ENCODE data around the gene TRDN. TPM values are rescaled to one million over a fixed set of nuclear protein-coding genes. Genes with fewer than 3 reads are reported as not detected.

Gene TRDN
- total RNA-seq, 2 donors from 2014 or later: not detected

DNA sequence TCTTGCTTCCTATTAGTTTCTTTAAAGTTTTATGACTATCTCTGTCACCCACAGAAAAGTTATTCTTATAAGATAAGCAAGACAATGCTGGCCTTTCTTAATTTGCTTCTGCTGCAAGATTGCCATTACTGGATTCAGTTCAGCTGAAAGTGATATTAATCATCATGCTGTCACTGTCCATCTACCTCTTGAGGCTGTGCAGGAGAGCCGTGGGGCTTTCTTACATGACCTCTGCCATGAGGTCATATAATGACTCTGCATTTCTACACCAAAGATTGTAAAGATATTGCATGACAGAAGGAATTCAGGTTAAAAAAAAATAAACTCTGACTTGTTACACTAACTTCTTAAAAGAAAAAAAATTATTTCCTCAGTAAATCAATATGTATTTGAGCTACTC is 106.9 kb downstream of the TRDN start:
- H3K27me3 Mint-ChIP-seq: no peaks in the 10 kb centered on the region
- no peak for DNase-seq (ENCODE audit: low spot score)
- H3K9me3 Mint-ChIP-seq: peaks cover 11% of the 10 kb centered on the region
- no peaks in the 10 kb centered on the region for H3K36me3 Mint-ChIP-seq
- no peak overlapping the region for H3K4me3 Mint-ChIP-seq
- ATAC-seq: no peak
- H3K27ac Mint-ChIP-seq: no peak overlapping the region
- H3K4me1 Mint-ChIP-seq (ENCODE audit: low read depth in 2 of 2): no peaks in the 10 kb centered on the region

DNA sequence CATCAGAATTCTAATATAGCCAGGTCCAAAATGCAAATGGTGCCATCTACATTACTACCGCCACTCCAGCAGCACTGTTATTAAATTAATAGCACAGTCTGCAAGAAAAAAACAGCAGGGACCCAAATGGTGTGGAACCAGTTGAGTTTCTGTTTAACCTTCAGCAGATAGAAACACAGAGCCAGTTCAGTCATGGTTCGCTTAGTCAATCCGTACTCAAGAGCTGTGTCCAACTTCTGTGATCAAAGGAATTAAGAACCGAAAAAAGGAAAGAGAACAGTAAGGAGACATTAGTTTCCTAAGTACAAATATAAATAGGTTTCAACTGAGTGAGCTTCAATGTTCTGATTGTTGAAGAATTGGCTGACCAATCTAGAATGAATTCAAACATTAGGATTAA is 107.7 kb downstream of the TRDN start:
- Mint-ChIP-seq H3K4me3 (no peak overlapping the region), H3K36me3 (no peaks in the 10 kb centered on the region), H3K27me3 (no peaks in the 10 kb centered on the region), H3K4me1 (ENCODE audit: low read depth in 2 of 2) (no peaks in the 10 kb centered on the region), H3K27ac (no peak overlapping the region), H3K9me3 (peaks cover 11% of the 10 kb centered on the region)
- no peak for ATAC-seq
- no peak for DNase-seq (ENCODE audit: low spot score)

DNA sequence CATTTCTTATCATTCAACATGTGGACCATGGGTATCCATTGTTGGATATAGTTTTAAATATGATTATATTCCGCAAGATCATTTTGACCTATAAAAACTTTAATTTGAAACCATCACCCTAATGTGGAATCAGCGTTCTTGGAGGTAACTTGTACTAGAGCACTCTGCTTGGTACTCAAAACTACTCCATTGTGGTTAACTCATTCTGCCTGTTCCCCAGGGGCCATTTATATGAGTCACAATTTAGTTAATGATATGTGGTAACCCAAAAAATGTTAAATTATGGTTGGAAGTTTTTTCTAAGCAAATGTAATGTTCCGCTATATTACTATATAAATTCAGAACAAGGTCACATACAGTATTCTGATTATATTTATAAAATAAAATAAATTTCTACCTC is 109.3 kb downstream of the TRDN start:
- Mint-ChIP-seq H3K4me1 (ENCODE audit: low read depth in 2 of 2) (no peaks in the 10 kb centered on the region), H3K9me3 (peaks cover 16% of the 10 kb centered on the region), H3K27me3 (no peaks in the 10 kb centered on the region), H3K4me3 (no peak overlapping the region), H3K27ac (no peak overlapping the region), H3K36me3 (no peaks in the 10 kb centered on the region)
- ATAC-seq (no peak), DNase-seq (ENCODE audit: low spot score) (no peak)

DNA sequence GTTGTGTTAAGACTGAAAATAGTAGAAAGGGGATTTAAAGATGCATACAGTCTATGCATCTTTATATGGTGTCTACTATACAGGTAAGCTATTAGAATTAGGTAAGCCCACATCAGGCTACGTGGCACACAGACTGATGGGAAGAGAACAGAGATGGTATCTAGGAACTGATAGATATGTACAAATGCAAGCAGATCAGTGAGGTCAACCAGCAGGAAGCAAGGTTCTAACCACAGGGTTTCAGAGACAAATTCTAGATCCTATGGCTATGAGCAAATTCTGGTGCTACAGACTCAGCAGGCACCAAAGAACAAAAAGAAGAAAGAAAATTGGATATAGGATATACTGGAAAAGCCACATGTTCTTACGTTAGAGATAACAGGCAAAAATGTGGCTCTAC is 110.6 kb downstream of the TRDN start:
- DNase-seq (ENCODE audit: low spot score) (no peak), ATAC-seq (no peak)
- peaks cover 16% of the 10 kb centered on the region for H3K9me3 Mint-ChIP-seq
- H3K27ac Mint-ChIP-seq: no peak overlapping the region
- no peaks in the 10 kb centered on the region for H3K27me3 Mint-ChIP-seq
- no peaks in the 10 kb centered on the region for H3K36me3 Mint-ChIP-seq
- no peaks in the 10 kb centered on the region for H3K4me1 Mint-ChIP-seq (ENCODE audit: low read depth in 2 of 2)
- no peak overlapping the region for H3K4me3 Mint-ChIP-seq

DNA sequence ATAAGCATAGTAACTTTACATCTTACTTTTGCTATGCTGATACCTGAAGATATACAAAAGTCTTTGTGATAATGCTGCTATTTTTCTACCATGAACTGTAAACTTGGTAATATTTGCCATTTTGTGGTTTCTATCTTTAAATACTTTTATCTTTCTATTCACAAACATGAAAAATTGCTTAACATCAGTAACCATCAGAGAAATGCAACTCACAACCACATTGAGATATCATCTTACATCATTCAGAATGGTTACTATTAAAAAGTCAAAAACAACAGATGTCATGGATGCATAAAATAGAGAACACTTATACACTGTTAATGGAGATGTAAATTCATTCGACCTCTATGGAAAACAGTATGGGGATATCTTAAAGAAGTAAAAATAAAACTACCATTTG is 112.0 kb downstream of the TRDN start:
- Mint-ChIP-seq H3K4me3 (no peak overlapping the region), H3K36me3 (no peaks in the 10 kb centered on the region), H3K27me3 (no peaks in the 10 kb centered on the region), H3K9me3 (peaks cover 16% of the 10 kb centered on the region), H3K27ac (no peak overlapping the region), H3K4me1 (ENCODE audit: low read depth in 2 of 2) (no peaks in the 10 kb centered on the region)
- no peak for ATAC-seq
- no peak for DNase-seq (ENCODE audit: low spot score)

DNA sequence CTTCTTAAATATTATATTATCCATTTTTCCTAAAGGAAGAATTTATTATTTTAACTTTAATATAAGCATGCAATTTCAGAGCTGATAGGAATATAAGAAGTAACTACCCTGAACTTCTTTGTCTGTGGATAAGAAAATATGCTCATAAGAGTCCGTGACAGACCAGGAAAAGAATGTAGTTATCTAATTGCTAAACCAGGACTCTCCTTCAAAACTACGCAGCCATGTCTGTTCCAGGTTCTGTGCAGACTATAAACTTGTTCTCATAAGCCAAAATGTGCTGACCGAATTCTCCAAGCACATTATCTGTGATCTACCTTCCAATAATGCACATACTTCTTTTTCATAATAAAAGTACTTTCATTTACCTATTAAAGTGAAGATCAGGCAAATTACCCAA is 116.5 kb downstream of the TRDN start:
- DNase-seq (ENCODE audit: low spot score) (no peak), ATAC-seq (no peak)
- Mint-ChIP-seq H3K36me3 (no peaks in the 10 kb centered on the region), H3K27ac (no peak overlapping the region), H3K4me1 (ENCODE audit: low read depth in 2 of 2) (no peaks in the 10 kb centered on the region), H3K27me3 (no peaks in the 10 kb centered on the region), H3K9me3 (peaks cover 9% of the 10 kb centered on the region), H3K4me3 (no peak overlapping the region)

DNA sequence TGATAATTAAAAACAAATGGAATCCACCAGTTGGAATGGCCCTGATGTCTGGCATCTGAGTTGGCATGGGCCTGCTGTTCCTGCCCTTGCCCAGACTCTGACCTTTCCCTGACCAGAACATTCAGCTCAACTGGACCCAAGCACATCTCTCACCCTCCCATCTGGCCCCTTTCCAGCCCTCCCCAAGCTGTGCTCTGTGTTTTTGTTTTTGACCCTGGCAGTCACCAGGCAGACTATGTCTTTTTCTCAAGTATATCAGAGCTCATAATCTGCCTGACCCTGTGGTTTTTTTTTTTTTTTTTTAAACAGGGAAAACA is 117.6 kb downstream of the TRDN start:
- Mint-ChIP-seq H3K36me3 (no peaks in the 10 kb centered on the region), H3K4me3 (no peak overlapping the region), H3K4me1 (ENCODE audit: low read depth in 2 of 2) (no peaks in the 10 kb centered on the region), H3K27ac (no peak overlapping the region), H3K27me3 (no peaks in the 10 kb centered on the region), H3K9me3 (peaks cover 8% of the 10 kb centered on the region)
- DNase-seq (ENCODE audit: low spot score) (no peak), ATAC-seq (no peak)

DNA sequence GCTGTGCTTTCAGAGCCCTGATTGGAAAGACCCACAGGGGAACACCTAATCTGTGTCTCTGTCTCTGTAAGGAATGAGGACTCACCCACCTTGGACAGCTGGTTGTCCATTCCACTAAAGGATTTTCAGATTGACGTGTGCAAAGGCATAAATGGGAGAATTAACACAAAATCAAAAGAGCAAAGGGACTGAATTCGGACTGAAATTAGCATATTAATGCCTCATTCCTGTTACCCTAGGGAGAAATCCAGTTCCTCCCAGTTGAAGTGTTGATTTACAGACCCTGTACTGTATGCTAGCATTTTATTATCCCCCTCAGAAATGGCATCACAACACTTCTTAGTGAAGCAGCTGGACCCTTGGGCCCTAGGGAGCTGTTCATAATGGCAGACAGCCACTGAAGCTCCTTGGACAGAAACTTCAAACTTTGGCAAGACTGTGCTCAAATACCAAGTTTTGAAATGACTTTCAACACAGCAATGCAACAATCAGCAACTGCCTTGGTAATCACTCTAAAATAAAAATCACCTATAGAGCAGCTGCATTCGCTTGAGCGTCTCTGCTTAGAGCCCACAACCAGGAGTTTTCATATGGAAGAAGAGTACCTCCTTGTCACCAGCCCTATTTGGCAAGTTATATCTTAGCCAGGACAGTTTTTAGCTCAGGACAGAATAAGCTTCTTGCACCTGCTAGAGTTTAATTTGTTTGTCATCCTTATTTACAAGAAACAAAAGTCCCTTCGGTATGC is 118.1 kb downstream of the TRDN start:
- H3K4me1 Mint-ChIP-seq (ENCODE audit: low read depth in 2 of 2): no peaks in the 10 kb centered on the region
- no peak overlapping the region for H3K27ac Mint-ChIP-seq
- H3K9me3 Mint-ChIP-seq: peaks cover 7% of the 10 kb centered on the region
- DNase-seq (ENCODE audit: low spot score) (no peak), ATAC-seq (no peak)
- no peak overlapping the region for H3K4me3 Mint-ChIP-seq
- no peaks in the 10 kb centered on the region for H3K27me3 Mint-ChIP-seq
- no peaks in the 10 kb centered on the region for H3K36me3 Mint-ChIP-seq

DNA sequence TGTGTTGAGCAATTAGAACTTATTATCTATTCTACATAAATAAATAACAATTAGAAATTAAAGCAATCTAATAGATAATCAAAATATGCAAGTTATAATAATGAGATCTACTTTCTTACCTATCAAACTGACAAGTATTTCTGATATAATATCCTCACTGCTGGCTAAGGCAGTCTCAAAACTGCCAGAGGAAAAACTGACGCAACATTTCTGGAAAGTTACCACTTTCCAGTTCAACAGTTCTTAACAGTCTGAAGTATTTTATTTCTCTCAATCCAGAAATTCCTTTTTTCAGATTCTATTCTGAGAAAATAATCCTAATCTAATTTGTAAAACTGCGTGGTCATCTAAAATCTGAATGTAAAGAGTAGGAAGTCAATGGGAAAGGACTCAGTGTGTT is 121.0 kb downstream of the TRDN start:
- no peak overlapping the region for H3K4me3 Mint-ChIP-seq
- H3K4me1 Mint-ChIP-seq (ENCODE audit: low read depth in 2 of 2): no peaks in the 10 kb centered on the region
- H3K27ac Mint-ChIP-seq: no peak overlapping the region
- no peaks in the 10 kb centered on the region for H3K36me3 Mint-ChIP-seq
- DNase-seq (ENCODE audit: low spot score) (no peak), ATAC-seq (no peak)
- H3K27me3 Mint-ChIP-seq: no peaks in the 10 kb centered on the region
- H3K9me3 Mint-ChIP-seq: peaks cover 3% of the 10 kb centered on the region

DNA sequence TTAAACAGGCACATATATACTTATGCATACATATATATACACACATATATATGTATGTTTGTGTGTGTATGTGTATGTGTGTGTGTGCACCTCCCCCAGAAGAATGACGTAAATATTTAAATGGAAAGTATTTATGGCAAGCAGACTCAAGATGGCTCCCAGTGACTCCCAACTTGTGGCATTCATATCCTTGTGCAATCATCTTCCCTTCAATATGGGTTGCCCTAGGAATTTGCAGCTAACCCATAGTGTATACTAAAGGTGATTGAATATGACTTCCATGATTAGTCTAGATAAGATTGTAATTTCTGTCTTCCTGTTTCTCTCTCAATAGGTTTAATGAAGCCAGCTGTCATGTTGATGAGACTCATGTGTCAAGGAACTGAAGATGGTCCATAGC is 127.6 kb downstream of the TRDN start:
- no peak for ATAC-seq

DNA sequence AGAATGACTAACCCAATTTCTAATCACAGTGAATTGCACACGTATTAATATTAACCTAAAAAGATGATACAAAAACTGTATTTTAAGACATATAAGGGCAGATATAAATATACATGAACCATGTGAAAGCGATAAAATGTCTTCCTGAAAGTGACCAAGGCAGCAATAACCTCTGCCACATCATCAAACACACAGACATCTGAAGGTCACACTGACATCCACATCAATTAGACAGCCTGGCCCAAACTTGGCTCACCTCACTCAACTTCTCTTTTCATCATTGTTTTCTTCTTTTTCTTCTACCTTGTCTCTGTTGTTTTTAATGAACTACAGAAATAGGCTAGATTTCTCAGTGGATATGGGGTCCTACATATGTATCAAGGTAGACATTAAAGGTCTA is 128.5 kb downstream of the TRDN start:
- Mint-ChIP-seq H3K27me3 (no peaks in the 10 kb centered on the region), H3K9me3 (peaks cover 9% of the 10 kb centered on the region), H3K36me3 (no peaks in the 10 kb centered on the region), H3K27ac (no peak overlapping the region), H3K4me1 (ENCODE audit: low read depth in 2 of 2) (no peaks in the 10 kb centered on the region), H3K4me3 (no peak overlapping the region)
- no peak for DNase-seq (ENCODE audit: low spot score)
- ATAC-seq: no peak

More for the DNA sequence above, 127.6 kb downstream of the TRDN start:
- H3K4me3 Mint-ChIP-seq: no peak overlapping the region
- no peaks in the 10 kb centered on the region for H3K36me3 Mint-ChIP-seq
- no peaks in the 10 kb centered on the region for H3K27me3 Mint-ChIP-seq
- peaks cover 5% of the 10 kb centered on the region for H3K9me3 Mint-ChIP-seq
- H3K27ac Mint-ChIP-seq: no peak overlapping the region
- H3K4me1 Mint-ChIP-seq (ENCODE audit: low read depth in 2 of 2): no peaks in the 10 kb centered on the region
- no peak for DNase-seq (ENCODE audit: low spot score)

DNA sequence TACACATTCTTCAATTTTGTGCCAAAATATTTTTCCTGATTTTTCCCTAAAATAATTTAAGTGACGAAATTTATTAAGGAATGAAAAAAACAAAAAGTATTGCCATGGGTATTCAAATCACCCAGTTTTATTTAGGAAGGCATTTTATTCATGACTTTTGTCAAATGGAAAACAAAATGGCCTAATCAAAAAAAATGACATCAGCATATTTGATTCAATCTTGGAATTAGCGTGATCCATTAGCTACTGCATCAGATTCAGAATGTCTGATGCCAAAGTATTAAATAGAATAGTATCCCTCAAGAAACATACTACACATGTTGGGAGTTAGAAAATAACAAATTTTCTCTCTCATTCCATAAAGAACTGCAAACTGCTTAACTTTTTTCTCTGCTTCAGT is 129.2 kb downstream of the TRDN start:
- Mint-ChIP-seq H3K4me3 (no peak overlapping the region), H3K4me1 (ENCODE audit: low read depth in 2 of 2) (no peaks in the 10 kb centered on the region), H3K9me3 (peaks cover 9% of the 10 kb centered on the region), H3K27me3 (no peaks in the 10 kb centered on the region), H3K27ac (no peak overlapping the region), H3K36me3 (no peaks in the 10 kb centered on the region)
- ATAC-seq: no peak
- no peak for DNase-seq (ENCODE audit: low spot score)

DNA sequence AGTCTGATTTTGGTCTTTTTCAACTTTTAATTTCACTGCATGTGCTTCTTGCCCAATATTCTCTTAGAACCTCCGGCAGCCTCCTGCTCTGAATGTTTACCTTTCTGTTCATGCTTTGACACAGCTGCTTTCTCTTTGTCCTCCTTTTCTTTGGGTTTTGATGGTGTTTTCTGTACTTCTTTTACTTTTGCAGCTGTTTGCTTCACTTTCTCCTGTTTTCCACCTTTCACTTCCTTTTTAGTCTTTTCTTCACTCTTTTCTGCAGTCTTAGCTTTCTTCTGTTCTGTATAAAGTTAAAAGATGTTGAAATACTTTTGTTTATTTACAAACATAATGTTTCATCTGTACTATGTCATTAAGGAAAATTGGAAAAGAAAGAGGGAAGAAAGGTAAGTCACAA is 133.1 kb downstream of the TRDN start:
- no peaks in the 10 kb centered on the region for H3K36me3 Mint-ChIP-seq

DNA sequence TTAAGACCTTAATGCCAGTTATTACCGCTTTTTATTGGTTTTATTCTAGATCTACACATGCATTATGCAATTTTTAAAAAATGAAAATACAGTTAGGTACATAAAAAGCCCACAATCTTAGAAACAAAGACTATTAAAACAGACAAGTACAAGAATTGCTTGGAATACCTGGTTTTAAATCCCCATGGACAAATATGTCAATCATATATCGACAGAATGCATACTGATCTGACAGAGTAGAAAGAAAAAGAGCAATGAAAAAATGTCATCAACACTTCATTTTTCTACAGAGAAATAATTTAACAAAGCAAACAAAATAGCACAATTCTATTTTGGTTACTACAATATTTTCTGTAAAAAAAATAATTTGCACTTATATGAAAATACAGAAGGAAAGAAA is 139.7 kb downstream of the TRDN start:
- ATAC-seq: no peak
- Mint-ChIP-seq H3K4me1 (ENCODE audit: low read depth in 2 of 2) (no peaks in the 10 kb centered on the region), H3K27me3 (no peaks in the 10 kb centered on the region), H3K36me3 (no peaks in the 10 kb centered on the region), H3K27ac (no peak overlapping the region), H3K4me3 (no peak overlapping the region), H3K9me3 (no peaks in the 10 kb centered on the region)
- no peak for DNase-seq (ENCODE audit: low spot score)

More for the DNA sequence above, 133.1 kb downstream of the TRDN start:
- H3K4me1 Mint-ChIP-seq (ENCODE audit: low read depth in 2 of 2): no peaks in the 10 kb centered on the region
- peaks cover 9% of the 10 kb centered on the region for H3K9me3 Mint-ChIP-seq
- no peak for ATAC-seq
- H3K27ac Mint-ChIP-seq: no peak overlapping the region
- DNase-seq (ENCODE audit: low spot score): no peak
- H3K27me3 Mint-ChIP-seq: no peaks in the 10 kb centered on the region
- H3K4me3 Mint-ChIP-seq: no peak overlapping the region

DNA sequence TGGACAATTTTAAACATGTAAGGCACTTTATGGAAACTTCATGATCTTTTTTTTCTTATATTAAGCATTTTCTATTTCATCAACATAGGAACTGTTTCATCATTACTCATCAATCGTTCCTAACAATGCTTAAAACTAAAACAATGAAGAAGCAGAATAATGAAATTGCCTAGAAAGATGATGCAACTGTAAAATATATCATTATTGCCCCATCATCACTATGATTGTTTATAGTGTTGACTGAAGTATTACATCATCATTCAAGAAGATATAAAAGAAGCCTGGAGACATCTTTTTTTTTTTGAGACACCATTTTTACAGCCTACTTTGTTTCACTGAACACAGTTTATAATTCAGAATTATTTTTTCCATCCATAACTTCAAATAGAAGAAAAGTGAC is 147.2 kb downstream of the TRDN start:
- Mint-ChIP-seq H3K4me1 (ENCODE audit: low read depth in 2 of 2) (no peaks in the 10 kb centered on the region), H3K36me3 (no peaks in the 10 kb centered on the region), H3K27ac (no peak overlapping the region), H3K27me3 (no peaks in the 10 kb centered on the region), H3K9me3 (peaks cover 5% of the 10 kb centered on the region), H3K4me3 (no peak overlapping the region)
- DNase-seq (ENCODE audit: low spot score) (no peak), ATAC-seq (no peak)

Data from natural killer cell treated with Interleukin-12 subunit alpha and Interleukin-12 subunit beta and Interleukin-15 and Interleukin-18, amount 100 ng/mL, for 72 hours (primary cell).